Cardiac muscle cell (in vitro differentiated cells and primary cell): ENCODE results near the gene PACS2. TPM values are rescaled to one million over a fixed set of nuclear protein-coding genes. Genes with fewer than 3 reads are reported as not detected.

ENCODE experiments used
- DNase-seq, 2 donors: peaks; one replicate each; pipeline versions ENCODE4 v3.0.0 to v3.0.0-alpha.2; 2010 to 2017; ENCODE audit warnings: low read depth in 1 of 2, low spot score in 1 of 2
- H3K27ac ChIP-seq: fragments of 200-600 bp; sonication (generic); 2 replicates; pipeline ENCODE4 v1.5.1; 2016
- H3K27me3 ChIP-seq: fragments of 200-600 bp; sonication (generic); 2 replicates; pipeline ENCODE4 v1.6.0; 2016; ENCODE audit warnings: control low read depth
- H3K36me3 ChIP-seq: fragments of 200-600 bp; sonication (generic); 2 replicates; pipeline ENCODE4 v1.5.1; 2016; ENCODE audit warnings: control low read depth
- H3K4me1 ChIP-seq: fragments of 200-600 bp; sonication (generic); 2 replicates; pipeline ENCODE4 v1.8.1; 2017; ENCODE audit warnings: low read depth, mild to moderate bottlenecking, mixed run types
- H3K4me3 ChIP-seq: fragments of 200-600 bp; sonication (generic); 2 replicates; pipeline ENCODE4 v1.5.1; 2016; ENCODE audit warnings: mild to moderate bottlenecking
- H3K9me3 ChIP-seq: fragments of 200-600 bp; sonication (generic); 2 replicates; pipeline ENCODE4 v1.5.1; 2017; ENCODE audit warnings: low read depth, mild to moderate bottlenecking, control low read depth
- polyA plus RNA-seq: library from polyadenylated mRNA; unstranded; fragments of >200 nt; fragmentation: Nextera tagmentation; extraction: Ambion mirVana; gene quantifications from 2 replicates; pipeline ENCODE4 v1.2.1, GENCODE V29; 2016
- total RNA-seq: library from RNA; depleted of rRNA; stranded (reverse); fragments of >200 nt; gene quantifications from 2 replicates; pipeline ENCODE4 v1.2.3, GENCODE V29; 2016
- TF ChIP-seq, protein P1 (sequence below): IDR thresholded peaks from 2 replicates; pipeline ENCODE4 v1.5.1; 2012; ENCODE audit warnings: low read depth, mild to moderate bottlenecking, low read length

The PACS2 gene
- total and polyA plus RNA-seq, 2 experiments from 2014 or later, result 66.1 to 144 TPM

DNA sequence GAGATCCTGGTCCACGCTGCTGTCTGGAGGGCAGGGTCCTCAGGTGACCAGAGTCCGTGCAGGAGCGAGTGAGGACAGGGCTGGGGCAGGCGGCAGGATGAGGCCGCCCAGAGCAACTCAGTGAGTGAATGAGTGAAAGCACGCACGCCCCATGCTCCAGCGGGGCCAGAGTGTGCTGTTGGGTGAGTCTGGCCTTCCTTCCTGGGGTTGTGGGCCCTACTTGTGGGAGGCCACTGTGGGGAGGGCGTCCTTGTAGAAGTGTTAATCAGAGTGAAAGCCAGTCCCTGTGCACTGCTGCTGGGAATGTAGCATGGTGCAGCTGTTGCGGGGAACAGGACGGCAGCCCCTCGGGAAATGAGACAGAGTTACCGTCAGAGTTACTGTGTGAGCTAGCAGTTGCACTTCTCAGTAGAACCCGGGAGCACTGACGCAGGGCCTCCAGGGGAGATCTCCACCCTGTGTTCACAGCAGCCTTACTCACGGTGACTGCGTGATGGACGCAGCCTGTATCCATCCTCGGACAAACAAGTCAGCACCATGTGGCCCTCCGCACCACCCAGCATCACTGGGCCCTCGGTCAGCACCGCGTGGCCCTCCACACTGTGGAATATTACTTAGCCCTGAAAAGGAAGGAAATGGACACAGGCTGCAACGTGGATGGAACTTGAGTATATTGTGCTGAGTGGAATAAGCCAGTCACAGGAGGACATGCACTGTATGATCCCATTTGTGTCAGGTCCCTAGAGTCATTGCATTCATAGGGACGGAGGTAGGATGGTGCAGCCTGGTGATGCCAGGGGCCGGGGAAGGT, 22.1 kb downstream of the PACS2 start:
- Histone ChIP-seq H3K4me1 (peaks cover 7% of the 10 kb centered on the region), H3K27me3 (no peaks in the 10 kb centered on the region), H3K36me3 (no peaks in the 10 kb centered on the region), H3K9me3 (no peaks in the 10 kb centered on the region), H3K4me3 (no peak overlapping the region), H3K27ac (no peak overlapping the region)
- no peak for DNase-seq
- TF ChIP-seq, protein P1, sequence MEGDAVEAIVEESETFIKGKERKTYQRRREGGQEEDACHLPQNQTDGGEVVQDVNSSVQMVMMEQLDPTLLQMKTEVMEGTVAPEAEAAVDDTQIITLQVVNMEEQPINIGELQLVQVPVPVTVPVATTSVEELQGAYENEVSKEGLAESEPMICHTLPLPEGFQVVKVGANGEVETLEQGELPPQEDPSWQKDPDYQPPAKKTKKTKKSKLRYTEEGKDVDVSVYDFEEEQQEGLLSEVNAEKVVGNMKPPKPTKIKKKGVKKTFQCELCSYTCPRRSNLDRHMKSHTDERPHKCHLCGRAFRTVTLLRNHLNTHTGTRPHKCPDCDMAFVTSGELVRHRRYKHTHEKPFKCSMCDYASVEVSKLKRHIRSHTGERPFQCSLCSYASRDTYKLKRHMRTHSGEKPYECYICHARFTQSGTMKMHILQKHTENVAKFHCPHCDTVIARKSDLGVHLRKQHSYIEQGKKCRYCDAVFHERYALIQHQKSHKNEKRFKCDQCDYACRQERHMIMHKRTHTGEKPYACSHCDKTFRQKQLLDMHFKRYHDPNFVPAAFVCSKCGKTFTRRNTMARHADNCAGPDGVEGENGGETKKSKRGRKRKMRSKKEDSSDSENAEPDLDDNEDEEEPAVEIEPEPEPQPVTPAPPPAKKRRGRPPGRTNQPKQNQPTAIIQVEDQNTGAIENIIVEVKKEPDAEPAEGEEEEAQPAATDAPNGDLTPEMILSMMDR, result no peak

DNA sequence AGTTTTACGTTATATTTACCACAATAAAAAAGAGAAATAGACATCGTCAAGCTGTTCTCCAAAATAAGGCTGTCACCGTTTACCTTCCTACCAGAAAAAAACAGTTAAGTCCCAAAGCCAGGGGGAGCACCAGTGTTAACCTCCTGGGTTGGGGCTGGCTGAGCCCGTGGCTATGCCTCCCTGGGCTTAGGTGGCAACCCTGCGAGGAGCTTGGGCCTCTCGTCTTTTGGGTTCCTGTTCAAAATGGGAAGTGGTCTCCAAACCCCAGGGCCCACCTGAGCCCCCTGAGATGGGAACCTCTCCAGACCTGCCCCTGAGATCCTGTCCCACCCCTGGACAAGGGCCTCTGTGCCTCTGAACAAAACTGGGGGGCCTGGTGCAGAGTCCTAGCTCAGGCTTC, 22.9 kb downstream of the PACS2 start:
- TF ChIP-seq, protein P1, result no peak
- no peaks in the 10 kb centered on the region for H3K36me3 ChIP-seq
- H3K27me3 ChIP-seq, result no peaks in the 10 kb centered on the region
- no peaks in the 10 kb centered on the region for H3K9me3 ChIP-seq
- no peak overlapping the region for H3K27ac ChIP-seq
- peaks cover 7% of the 10 kb centered on the region for H3K4me1 ChIP-seq
- no peak overlapping the region for H3K4me3 ChIP-seq
- no peak for DNase-seq

DNA sequence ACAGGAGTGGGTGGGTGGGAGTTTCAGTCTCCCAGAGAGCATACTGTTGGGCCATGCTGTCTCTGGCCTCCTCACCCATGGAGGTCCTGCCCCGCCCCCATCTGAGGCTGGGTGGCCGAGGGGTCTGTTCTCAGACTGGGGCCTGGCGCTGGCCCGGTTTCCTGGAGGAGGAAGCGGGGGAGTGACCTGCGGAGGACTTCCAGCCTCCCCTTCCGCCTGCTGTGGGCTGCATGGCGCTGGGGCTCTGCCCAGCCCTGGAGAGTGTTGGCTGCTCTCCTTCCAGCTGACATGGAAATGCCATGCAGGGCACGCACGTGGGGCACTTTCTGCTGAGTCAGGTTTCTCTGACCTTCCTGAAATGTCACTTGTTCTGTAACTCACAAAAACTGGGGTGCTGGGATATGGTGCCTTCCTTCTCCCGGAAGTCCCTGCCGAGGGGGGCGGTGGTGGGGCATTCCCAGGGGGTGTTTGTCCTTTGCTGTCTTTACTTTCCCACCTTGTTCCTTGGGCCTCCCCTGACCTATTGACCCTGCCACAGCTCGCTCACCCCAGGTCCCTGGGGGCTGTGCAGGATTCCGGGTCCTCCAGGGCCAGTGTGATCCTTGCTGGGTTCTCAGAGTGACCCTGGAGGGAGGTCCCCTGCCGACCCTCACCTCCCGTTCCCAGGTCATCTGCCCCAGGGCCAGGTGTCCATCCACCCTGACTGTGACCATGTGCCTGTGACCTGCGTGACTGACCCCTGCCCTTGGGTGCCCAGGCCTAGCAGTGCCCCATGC, 23.6 kb downstream of the PACS2 start:
- Histone ChIP-seq H3K4me3 (no peak overlapping the region), H3K36me3 (no peaks in the 10 kb centered on the region), H3K4me1 (peaks cover 7% of the 10 kb centered on the region), H3K27me3 (no peaks in the 10 kb centered on the region), H3K9me3 (no peaks in the 10 kb centered on the region), H3K27ac (no peak overlapping the region)
- DNase-seq, result peak in 1 of 2 donors; percentile 56
- TF ChIP-seq, protein P1, result no peak

- no peak for DNase-seq
- Histone ChIP-seq H3K9me3 (no peaks in the 10 kb centered on the region), H3K36me3 (no peaks in the 10 kb centered on the region), H3K4me3 (no peak overlapping the region), H3K4me1 (peaks cover 4% of the 10 kb centered on the region), H3K27ac (no peak overlapping the region), H3K27me3 (no peaks in the 10 kb centered on the region)
- TF ChIP-seq, protein P1, result no peak
Observed at GRCh38 chr14:105340821-105341733, 26.5 kb downstream of the PACS2 start.

DNA sequence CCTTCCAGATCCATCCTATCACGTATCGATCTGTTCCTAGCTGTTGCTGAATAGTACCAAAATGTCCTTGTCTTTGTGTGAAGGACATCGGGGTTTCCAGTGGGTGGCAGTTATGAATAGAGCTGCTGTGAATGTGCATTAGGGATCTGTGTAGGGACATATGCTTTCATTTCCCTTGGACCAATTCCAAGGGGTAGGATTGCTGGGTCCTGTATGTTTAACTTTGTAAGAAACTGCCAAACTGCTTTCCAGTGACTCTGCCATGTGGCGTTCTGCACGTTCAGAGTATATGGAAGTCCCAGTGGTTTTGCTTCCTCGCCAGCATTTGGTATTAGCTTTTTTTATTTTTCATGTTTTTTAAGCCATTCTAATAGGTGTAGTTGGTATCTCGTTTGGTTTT, 28.6 kb downstream of the PACS2 start:
- Histone ChIP-seq H3K27me3 (no peaks in the 10 kb centered on the region), H3K9me3 (no peaks in the 10 kb centered on the region), H3K27ac (peak overlapping the region; percentile 53), H3K36me3 (no peaks in the 10 kb centered on the region), H3K4me3 (no peak overlapping the region), H3K4me1 (peaks cover 4% of the 10 kb centered on the region)
- DNase-seq, result peak in 1 of 2 donors; percentile 9
- TF ChIP-seq, protein P1, result no peak
